NCI-H82 (cell line): Measurements from ENCODE around the gene IGF1R.

ENCODE experiments used
- DNase-seq: peaks from one replicate; lab custom pipeline; 2025; lab: John Stamatoyannopoulos, UW

Gene IGF1R

DNA sequence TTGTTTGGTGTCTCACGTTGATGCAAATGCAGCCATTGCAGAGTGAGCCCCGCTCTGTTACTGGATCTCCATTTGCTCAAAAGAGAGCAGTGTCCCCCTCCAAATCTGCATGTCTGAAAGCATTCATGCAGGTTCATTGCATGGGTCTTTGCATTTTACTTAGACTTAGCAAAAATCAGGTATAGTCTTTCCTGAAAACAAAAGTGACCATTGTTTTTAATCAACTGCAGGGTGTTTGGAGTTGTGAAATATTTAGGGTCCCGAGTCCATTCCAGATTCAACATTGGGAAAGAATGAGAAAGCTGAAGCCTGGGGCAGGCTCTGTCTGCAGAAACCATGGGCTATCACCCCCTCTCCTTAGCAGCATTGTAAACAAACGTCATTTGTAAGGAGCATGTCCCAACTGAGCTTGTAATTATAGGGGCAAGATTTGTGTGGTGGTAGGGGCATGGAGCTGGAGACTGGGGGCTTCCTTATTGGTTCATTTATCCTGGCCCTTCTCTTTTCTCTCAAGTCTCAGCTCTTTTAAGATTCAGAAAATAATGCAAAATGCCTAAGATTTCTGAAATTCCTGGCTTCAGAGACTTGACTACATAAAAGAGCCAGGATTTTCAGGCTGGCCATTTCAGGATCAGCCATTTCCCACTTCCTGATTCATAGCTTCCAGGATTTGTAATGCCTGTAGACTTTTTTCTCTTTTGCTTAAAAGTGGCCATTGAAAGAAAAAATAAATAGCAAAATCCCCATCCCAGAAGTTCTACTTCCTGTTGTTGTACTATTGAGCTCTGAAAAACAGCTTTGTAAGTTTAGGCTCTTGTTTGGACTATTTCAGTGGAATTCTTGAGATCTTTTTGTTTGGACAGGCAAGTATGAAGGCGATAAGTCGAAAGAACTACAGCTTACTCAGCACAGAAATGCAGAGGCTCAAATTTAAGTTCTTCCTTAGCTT is 23.0 kb downstream of the IGF1R start:
- DNase-seq = no peak

DNA sequence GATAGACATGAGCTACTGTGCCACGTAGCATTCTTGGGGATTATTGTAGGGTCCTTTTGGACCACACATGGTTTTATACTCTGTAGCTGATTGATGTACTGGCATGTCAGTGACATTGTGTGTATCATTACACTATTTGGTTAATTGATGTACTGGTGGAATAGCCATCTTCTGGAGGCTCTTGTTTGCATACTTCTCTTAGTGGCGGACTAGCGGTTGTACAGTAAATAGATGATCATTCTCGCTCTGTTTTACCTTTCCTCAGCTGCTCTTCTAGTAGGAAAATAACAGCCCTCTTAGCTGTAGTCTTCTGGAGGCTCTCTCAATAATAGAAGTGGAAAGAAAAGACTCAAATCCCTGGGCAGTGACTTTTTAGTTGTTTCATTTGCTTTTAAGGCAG is 24.8 kb downstream of the IGF1R start:
- DNase-seq = no peak

DNA sequence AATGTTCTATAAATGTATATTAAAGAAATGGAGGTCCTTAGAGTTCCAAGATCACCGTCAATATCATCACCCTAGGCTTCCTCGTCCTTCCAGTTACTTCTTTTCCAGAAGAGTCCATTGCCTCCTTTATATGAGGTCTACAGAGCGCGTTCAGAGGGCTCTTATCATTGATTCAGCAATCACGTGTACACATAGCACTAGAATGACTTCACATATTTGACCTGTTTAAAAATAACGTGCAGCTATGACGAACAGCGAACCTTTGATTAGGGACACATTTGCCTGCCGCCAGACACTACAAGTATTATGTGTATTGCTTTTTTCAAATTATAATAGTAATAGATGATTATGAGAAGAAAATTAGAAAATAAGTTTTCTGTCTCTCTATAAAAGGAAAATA is 26.0 kb downstream of the IGF1R start:
- no peak for DNase-seq

DNA sequence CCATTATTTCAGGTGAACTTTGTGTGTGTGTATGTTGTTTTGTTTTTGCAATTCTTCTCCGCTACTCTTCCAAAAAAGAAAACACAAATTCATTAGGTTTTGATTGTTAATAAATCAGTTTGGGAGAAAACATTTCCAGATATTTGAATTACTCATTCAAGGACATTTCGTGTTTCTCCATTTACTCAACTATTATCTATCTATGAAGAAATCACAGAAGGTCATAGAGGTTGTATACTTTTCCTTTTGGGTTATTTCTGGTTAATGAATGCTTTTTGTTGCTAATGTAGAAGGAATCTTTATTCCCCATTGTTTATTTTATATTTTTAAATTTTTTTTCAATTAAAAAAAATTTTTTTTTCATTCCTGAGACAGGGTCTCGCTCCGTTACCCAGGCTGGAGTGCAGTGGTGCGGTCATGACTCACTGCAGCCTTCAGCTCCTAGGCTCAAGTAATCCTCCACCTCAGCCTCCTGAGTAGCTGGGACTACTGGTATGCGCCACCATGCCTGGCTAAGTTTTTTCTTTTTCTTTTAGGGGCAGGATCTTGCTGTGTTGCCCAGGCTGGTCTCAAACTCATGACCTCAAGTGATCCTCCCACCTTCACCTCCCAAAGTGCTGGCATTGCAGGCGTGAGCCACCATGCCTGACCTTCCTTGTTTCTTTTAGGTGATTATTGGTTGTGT is 28.4 kb downstream of the IGF1R start:
- DNase-seq = no peak

DNA sequence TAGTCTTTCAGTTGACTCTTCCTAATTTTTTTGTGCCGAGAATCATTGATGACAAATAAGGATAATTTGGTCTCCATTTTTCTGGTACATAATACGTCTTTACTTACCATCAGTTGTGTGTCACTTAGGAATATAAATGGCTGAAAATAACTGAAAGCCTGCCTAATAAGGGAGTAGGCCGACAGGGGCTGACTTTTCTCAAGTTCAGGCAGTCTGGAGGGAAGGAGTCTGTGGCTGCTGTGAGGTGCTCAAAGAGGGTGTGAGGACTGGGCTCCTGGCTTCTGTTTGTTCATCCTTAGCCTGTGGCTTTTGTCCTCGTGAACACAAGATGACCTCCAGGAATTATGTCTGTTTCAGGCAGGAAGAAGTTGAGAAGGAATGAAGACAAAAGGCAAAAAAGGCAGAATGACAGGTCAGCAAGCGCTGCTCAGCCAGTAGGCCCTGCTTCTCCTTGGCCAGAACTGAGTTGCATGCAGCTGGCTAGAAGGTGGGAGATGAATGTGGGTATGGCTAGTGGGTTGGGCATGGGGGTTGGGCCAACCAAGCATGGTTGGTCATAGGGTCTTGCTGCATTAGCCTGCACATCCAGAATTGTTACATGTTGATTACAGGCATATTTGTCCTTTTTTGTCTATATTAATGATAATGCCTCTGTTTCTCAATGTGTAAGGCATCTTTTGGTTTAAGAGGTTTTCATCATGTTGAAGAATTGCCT is 29.2 kb downstream of the IGF1R start:
- DNase-seq = no peak

DNA sequence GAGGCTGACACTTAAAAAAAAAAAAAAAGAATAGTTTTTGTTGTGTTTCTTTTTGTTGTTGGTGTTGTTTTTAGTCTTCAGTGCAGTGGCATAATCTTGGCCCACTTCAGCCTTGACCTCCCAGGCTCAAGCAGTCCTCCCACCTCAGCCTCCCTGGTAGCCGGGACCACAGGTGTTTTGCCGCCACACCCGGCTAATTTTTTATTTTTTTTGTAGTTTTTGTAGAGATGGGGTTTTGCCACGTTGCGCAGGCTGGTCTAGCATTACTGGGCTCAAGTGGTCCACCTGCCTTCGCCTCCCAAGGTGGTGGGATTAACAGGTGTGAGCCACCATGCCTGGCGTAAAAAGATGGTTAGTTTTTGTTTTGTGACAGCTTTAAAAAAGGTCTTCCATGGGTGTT is 30.1 kb downstream of the IGF1R start:
- no peak for DNase-seq

DNA sequence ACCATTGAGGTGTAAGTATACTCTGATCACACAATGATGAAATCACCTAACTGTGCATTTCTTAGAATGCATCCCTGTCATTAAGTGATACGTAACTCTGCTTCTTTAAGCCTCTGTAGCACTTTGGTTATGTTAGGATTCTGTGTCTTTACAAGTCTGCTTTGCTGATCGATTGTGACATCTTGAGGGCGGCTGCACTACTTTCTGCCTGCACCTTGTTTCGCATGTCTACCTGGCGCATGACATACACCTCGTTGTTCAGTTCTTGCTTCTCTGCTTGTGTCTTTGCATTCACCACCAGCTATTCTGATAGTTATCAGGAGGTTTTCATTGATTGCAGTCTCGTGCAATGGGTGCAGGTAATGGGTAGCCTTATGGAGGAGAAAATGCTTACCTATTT is 32.7 kb downstream of the IGF1R start:
- no peak for DNase-seq

DNA sequence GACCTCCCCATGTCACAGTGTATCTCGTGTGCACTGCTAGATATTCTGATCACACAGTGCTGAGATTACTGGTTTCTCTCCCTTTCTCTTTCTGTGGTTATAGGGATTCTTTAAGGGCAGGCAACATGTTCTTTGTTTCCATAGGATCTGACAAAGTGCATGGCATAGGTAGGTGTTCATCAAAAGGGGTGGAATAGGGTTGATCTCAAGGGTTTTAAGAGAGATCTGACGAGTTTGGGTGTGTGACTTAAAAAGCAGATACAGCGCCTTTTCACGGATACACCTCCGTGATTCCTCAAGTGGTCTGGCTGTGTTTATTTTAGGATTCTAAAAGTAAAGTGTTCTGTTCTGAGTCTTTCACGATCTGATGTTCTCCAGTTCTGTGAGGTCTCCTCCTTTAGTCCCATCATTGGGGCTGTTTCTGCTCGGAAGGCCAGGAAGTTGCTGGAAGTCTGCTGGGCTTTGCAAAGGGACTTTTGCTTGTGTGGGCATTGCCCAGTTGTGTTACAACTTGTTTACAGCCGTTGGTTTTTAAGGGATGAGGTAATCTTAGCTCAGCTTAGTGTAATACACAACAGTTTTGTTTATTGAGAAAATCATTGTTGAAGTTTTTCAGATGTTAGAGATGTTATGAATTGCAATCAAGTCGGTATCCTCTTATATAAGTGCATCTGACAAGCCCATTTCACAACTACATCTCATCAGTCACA is 34.8 kb downstream of the IGF1R start:
- no peak for DNase-seq

DNA sequence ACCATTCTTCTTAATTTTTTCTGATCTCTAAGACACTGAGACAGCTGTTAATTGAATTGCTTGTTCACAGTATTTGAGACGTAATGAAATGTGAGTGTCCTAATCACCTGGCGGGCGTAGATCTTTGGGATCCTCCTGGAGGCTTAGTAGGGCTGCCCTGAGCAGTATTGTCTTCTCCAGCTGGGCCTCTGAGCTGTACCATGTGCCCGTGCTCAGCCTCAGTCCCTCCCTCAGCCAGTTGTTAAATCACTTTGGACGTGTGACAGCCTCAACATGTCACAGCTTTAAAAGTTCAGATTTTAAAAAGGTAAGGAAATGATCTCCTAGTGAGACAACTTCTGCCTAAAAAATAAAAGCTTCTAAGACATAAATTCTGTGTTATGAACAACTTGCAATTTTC is 35.5 kb downstream of the IGF1R start:
- peak; percentile 88 for DNase-seq

DNA sequence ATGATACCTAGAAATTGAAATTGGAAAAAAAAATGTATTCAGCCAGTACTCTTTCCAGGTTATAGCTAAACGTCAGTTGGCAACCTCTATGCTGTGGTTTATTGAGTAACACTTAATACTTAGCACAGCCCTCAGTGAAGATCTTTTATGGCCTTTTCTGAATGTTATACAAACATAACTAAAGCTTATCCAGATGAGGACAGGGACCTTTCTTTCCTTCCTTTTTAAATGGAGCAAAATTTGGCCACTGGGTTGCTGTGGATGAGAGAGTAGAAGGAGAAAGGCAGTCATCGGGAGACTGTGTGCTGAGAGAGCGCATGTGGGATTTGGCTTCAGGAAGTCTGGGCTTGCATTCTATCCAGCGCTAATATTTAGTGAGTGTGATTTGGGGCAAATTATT is 36.1 kb downstream of the IGF1R start:
- DNase-seq = no peak

DNA sequence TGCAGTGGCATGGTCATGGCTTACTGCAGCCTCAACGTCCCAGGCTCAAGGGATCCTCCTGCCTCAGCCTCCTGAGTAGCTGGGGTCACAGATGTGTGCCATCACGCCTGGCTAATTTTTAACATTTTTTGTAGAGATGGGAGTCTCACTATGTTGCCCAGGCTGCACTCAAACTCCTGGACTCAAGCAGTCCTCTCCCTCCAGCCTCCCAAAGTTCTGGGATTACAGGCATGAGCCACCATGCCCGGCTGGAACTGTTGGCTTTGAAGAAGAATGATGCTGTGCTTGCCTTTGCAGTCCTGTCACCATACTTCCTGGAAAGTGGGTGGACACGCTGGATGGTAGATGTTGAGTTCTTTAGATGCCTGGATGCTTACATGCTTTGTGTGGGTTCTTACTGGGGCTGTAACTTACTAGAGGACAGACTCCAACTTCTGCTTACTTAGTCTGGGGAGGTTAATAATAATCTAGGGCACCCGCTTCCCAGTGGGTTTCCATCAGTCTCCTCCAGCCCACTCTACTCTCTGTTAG is 36.7 kb downstream of the IGF1R start:
- DNase-seq = no peak

DNA sequence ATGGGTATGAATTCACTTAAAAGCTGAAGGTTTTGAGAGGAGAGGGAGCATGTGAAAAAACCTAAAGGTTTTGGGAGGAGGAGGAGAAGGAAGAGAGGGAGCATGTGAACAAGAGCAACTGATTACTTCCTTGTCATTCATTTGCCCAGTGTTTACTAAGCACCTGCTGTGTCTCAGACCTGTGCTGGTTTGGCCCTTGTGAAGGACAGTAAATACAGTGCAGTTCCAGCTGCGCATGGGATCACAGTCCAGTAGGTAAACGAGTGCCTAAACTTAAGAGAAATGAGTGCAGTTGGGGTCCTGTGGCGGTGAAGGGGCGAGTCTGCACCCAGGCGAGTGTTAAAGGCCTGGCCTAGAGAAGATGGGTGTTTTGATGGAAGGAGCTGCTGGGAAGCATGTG is 38.6 kb downstream of the IGF1R start:
- no peak for DNase-seq

DNA sequence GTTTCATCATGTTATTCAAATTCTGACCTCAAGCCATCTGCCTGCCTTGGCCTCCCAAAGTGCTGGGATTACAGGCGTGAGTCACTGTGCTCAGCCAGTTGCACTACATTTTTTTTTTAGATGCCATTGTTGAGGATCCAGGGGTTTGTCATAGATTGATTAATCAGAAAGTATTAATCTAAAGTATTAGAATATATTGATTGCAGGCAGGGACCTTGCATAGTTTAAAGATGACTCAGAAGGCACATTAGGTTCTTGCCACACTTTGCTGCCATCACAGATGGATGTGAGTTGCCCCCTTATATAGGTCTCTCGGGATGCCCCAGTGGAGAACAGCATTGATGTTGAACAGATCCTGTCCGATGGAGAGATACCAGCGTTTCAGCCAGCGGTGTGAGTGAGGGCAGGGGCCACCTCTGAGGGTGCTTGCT is 41.1 kb downstream of the IGF1R start:
- no peak for DNase-seq

DNA sequence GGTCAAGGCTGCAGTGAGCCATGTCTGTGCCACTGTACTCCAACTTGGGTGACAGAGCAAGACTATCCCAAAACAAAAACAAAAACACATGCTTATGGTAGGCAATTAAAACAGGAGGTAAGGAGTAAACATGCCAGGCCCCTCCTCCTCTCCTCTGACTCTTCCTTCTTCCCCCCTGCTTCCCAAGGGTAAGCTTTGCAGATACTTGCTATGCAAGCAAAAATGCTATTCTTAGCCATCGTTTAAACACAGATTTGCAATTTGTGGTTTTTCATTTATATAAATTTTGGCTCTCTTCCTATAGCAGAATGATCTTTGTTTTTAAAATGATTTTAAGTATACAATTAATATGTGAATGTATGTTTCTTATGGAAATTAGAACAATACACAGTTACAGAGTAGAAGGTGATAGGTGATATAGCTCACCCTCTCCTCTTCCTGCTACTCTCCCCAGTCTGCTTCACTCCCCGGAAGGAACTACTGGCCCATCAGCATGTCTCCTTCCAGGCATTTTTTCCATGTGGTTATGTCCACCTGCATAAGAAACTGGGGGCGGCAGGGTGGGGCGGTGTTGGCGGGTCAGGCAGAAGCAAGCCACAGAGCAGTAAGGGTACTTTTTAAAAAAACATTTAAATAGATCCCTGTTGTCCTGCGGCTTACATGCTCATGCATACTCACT is 42.1 kb downstream of the IGF1R start:
- DNase-seq = no peak

DNA sequence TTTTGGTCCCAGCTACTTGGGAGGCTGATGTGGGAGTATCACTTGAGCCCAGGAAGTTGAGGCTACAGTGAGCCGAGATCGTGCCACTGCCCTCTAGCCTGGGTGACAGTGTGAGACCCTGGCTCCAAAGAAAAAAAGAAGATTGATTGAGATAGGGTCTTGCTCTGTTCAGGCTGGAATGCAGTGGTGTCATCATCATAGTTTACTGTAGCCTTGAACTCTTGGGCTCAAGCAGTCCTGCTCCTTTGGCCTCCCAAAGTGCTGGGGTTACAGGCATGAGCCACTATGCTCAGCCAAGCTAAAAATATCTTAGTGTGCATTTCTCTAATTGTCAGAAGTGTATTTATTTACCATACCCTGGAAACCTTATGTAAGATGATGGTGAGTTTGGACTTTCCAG is 43.9 kb downstream of the IGF1R start:
- no peak for DNase-seq

DNA sequence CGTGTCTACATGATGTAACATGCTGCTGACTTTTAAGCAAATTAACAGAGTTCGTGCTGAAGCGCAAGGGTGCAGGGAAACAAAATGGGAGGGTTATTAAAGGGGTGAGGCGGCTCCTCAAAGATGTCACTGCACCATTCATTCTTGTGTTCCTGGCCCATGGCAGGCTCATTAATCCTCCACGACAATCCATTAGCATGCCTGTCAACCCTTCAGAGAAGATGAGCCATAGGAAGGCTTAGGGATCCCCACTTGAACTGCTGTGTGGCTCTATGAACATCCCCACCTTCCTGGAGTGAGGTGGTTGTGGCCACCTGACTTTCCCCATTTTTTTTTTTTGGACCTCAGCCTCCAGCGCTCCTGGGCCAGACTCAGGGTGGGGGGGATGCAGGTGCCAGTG is 45.8 kb downstream of the IGF1R start:
- DNase-seq = peak; percentile 68

DNA sequence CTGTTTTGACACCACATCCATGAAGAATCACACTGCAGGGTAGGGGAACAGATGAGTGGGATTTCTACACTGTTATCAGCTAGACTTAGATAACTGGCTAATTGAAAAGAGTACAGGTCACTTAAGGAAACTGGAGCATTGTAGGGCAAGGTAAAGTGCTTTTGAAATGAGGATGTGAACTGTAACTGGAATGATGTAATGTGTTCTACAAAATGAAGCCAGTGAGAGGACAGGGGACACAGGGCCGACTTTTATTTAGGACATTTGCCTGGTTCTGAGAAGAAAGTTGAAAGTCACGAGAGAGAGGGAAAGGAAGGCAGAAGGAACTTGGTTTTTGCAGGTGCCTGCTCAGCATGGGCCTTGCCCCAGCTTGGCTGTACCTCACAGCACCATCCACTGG is 50.5 kb downstream of the IGF1R start:
- no peak for DNase-seq

DNA sequence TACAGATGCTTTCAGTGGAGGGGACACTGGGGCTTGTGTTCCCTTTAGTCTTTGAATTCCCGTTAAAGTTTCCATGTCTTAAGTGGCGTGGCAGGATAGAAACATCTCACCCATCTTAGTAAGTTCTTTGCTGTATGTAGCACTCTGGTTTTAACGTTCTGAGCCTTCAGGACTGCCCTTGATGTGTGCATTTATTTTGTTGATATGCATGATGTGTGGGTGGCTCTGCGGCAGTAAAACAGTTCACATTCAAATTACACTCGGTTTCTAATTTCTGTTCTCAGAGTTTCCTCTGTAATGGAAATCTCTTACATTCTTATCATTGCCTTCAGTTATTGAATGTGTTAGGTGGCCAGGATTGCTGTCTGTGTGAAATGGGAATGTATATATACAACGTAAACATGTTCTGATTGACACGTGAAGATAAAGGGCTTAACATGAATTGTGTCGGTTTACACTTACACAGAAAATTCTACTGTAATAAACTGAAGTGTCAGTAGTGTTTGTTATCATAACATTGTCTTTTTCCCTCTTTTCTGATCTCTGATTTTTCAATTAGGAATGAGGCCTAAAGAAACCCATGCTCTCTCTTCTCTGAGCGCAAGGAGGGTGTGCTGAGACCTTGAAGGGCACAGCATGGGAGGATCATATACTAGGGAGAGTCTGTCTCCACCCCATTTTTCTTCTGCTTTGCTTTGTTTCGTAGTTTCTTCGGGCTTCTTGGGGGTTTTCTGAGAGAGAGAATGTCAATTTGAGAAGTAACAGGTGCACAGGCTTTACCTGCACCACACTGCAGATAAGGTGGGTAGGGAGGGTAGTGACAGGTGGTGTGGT is 51.5 kb downstream of the IGF1R start:
- no peak for DNase-seq

DNA sequence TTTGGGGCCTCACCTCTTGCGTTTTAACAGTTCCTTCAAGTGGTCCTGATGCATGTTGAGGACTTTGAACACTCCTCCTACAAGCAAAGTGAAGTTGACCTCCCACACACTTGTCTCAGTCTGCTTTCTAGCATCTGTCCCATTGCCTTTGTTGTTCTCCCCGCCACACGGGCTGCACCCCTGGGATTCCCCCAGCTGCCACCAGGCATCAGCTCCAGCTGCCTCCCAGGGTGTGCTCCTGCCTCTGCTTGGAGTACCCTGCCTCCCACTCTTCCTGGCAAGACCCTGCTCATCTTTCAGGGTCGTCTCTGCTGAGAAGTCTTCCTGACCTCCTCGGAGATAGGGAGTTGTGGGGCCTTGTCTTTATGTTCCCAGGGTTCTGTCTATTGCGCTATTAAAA is 52.2 kb downstream of the IGF1R start:
- DNase-seq = peak; percentile 43

DNA sequence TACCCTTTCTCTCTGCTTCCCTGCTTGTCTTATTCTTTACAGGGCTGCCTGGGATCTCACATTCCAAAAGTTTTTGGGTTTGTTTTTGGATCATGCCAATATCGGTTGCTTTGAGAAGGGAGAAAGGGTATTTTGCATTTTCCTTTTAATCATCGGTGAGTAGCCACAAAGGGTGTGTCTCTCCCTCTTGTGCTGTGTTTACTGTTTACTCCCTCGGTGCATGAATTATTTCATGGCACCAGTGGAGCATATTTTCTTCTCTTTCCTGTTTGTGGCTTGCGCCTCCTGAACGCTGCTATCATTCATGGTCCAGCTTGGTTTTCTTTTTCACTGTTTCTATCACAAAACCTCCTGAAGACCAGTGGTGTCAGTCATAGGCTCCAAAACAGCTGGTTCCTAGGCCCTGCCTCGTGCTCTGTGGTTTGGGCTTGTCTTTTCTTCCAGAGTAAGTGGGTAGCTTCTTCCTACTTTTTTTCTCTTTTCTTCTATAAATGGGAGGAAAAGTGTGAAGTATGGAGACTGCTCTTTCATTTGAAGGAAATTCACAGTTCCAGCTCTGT is 54.9 kb downstream of the IGF1R start:
- DNase-seq = no peak
